H9 (cell line): ENCODE measurements around the gene NXN. TPM values are rescaled to one million over a fixed set of nuclear protein-coding genes. Genes with fewer than 3 reads are reported as not detected.
"Not testable (repeated sequence)": the region's sequence is repeated elsewhere in the genome, so short reads cannot be mapped to it uniquely, and the experiment has no call there.

Experiments
- DNase-seq: peaks from one replicate; pipeline ENCODE4 v3.0.0-alpha.2; 2017
- H2AFZ ChIP-seq: one replicate; pipeline ENCODE4 v1.6.1; 2013; ENCODE audit warnings: mild to moderate bottlenecking, low read length, control low read depth, moderate library complexity
- H2AK5ac ChIP-seq: 2 replicates; pipeline ENCODE4 v1.6.1; 2013; ENCODE audit warnings: low read length, control low read depth, mixed read lengths; ENCODE audit not compliant: insufficient read length
- H2BK120ac ChIP-seq: one replicate; pipeline ENCODE4 v1.6.1; 2013; ENCODE audit warnings: low read depth, mild to moderate bottlenecking, low read length, control low read depth, inconsistent platforms; ENCODE audit not compliant: poor library complexity, severe bottlenecking
- H2BK12ac ChIP-seq: 2 replicates; pipeline ENCODE4 v1.6.1; 2013; ENCODE audit warnings: low read length, control low read depth, mixed read lengths, low read depth; ENCODE audit not compliant: insufficient read length
- H2BK15ac ChIP-seq: 2 replicates; pipeline ENCODE4 v1.6.1; 2013; ENCODE audit warnings: low read depth, low read length, control low read depth
- H2BK20ac ChIP-seq: one replicate; pipeline ENCODE4 v1.6.1; 2013; ENCODE audit warnings: low read depth, mild to moderate bottlenecking, low read length, control low read depth, inconsistent platforms; ENCODE audit not compliant: poor library complexity, severe bottlenecking
- H2BK5ac ChIP-seq: 2 replicates; pipeline ENCODE4 v1.6.1; 2013; ENCODE audit warnings: low read length, control low read depth, mixed read lengths; ENCODE audit not compliant: insufficient read length
- H3K14ac ChIP-seq: 2 replicates; pipeline ENCODE4 v1.6.1; 2013; ENCODE audit warnings: low read length, control low read depth; ENCODE audit not compliant: insufficient read depth
- H3K18ac ChIP-seq: 2 replicates; pipeline ENCODE4 v1.6.1; 2013; ENCODE audit warnings: low read depth, mild to moderate bottlenecking, mixed read lengths, low read length, control low read depth; ENCODE audit not compliant: insufficient read length
- H3K23ac ChIP-seq: 2 replicates; pipeline ENCODE4 v1.6.1; 2013; ENCODE audit warnings: low read length, control low read depth, mixed read lengths, low read depth; ENCODE audit not compliant: insufficient read length
- H3K23me2 ChIP-seq: 2 replicates; pipeline ENCODE4 v1.6.1; 2013; ENCODE audit warnings: low read depth, mild to moderate bottlenecking, mixed read lengths, low read length, control low read depth; ENCODE audit not compliant: insufficient read length, poor library complexity, severe bottlenecking
- H3K27ac ChIP-seq: 2 replicates; pipeline ENCODE4 v1.5.1; 2013; ENCODE audit warnings: low read length, control low read depth, mixed read lengths, low read depth; ENCODE audit not compliant: insufficient read length
- H3K27me3 ChIP-seq: 2 replicates; pipeline ENCODE4 v1.6.1; 2013; ENCODE audit warnings: low read length, control low read depth, inconsistent platforms; ENCODE audit not compliant: insufficient read depth
- H3K4ac ChIP-seq: 2 replicates; pipeline ENCODE4 v1.6.1; 2013; ENCODE audit warnings: low read depth, mild to moderate bottlenecking, control low read depth, inconsistent platforms, low read length, moderate library complexity
- H3K4me1 ChIP-seq: 2 replicates; pipeline ENCODE4 v1.6.1; 2013; ENCODE audit warnings: low read length, control low read depth, inconsistent platforms; ENCODE audit not compliant: insufficient read depth
- H3K4me2 ChIP-seq: 2 replicates; pipeline ENCODE4 v1.6.1; 2013; ENCODE audit warnings: low read length, control low read depth, mixed read lengths; ENCODE audit not compliant: insufficient read length, insufficient read depth
- H3K56ac ChIP-seq: 2 replicates; pipeline ENCODE4 v1.6.1; 2013; ENCODE audit warnings: low read depth, mild to moderate bottlenecking, mixed read lengths, low read length, control low read depth; ENCODE audit not compliant: insufficient read length
- H3K79me1 ChIP-seq: 2 replicates; pipeline ENCODE4 v1.6.1; 2013; ENCODE audit warnings: low read depth, mild to moderate bottlenecking, moderate library complexity, low read length, control low read depth, inconsistent platforms; ENCODE audit not compliant: insufficient read depth, poor library complexity, severe bottlenecking
- H3K79me2 ChIP-seq: 2 replicates; pipeline ENCODE4 v1.6.1; 2013; ENCODE audit warnings: low read length, control low read depth, inconsistent platforms; ENCODE audit not compliant: insufficient read depth
- H3K9ac ChIP-seq: 2 replicates; pipeline ENCODE4 v1.6.1; 2013; ENCODE audit warnings: low read length, control low read depth, mixed read lengths; ENCODE audit not compliant: insufficient read length; ENCODE audit errors: extremely low read depth
- H3K9me3 ChIP-seq: one replicate; pipeline ENCODE4 v1.6.1; 2013; ENCODE audit warnings: low read depth, low read length, inconsistent platforms; ENCODE audit not compliant: control insufficient read depth
- H3T11ph ChIP-seq: one replicate; pipeline ENCODE4 v1.6.1; 2013; ENCODE audit warnings: mild to moderate bottlenecking, low read length, control low read depth, inconsistent platforms
- H4K20me1 ChIP-seq: one replicate; pipeline ENCODE4 v1.6.1; 2013; ENCODE audit not compliant: control insufficient read depth, insufficient read length, insufficient read depth
- H4K5ac ChIP-seq: 2 replicates; pipeline ENCODE4 v1.6.1; 2013; ENCODE audit warnings: low read depth, mild to moderate bottlenecking, mixed read lengths, low read length, control low read depth; ENCODE audit not compliant: insufficient read length
- H4K8ac ChIP-seq: replicated peaks from 2 replicates; pipeline ENCODE4 v1.6.1; 2013; ENCODE audit warnings: low read length, control low read depth, mixed read lengths, low read depth; ENCODE audit not compliant: insufficient read length
- H4K91ac ChIP-seq: 2 replicates; pipeline ENCODE4 v1.6.1; 2013; ENCODE audit warnings: low read depth, mild to moderate bottlenecking, moderate library complexity, mixed read lengths, low read length, control low read depth; ENCODE audit not compliant: insufficient read length
- H3K27ac Mint-ChIP-seq, 3 experiments: 2 replicates in 2 of 3; 3 replicates in 1 of 3; pipeline ENCODE4 v1.8.0; 2020 to 2021; ENCODE audit warnings: mixed read lengths in 3 of 3, mild to moderate bottlenecking in 1 of 3, moderate library complexity in 1 of 3
- H3K27me3 Mint-ChIP-seq: 2 replicates; pipeline ENCODE4 v1.8.0; 2021; ENCODE audit warnings: low read depth, mild to moderate bottlenecking, moderate library complexity, mixed read lengths
- H3K36me3 Mint-ChIP-seq, 3 experiments: 2 replicates in 2 of 3; 3 replicates in 1 of 3; pipeline ENCODE4 v1.8.0; 2020 to 2021; ENCODE audit warnings: low read depth in 3 of 3, mixed read lengths in 3 of 3; ENCODE audit not compliant: insufficient read depth in 1 of 3
- H3K4me1 Mint-ChIP-seq, 2 experiments: 2 replicates each; pipeline ENCODE4 v1.8.0; 2020; ENCODE audit warnings: mixed read lengths in 2 of 2
- H3K4me3 Mint-ChIP-seq, 2 experiments: 2 replicates in 1 of 2; 3 replicates in 1 of 2; pipeline ENCODE4 v1.8.0; 2020 to 2021; ENCODE audit warnings: mild to moderate bottlenecking in 2 of 2, mixed read lengths in 2 of 2, moderate library complexity in 1 of 2
- H3K9me3 Mint-ChIP-seq, 2 experiments: 2 replicates in 1 of 2; 3 replicates in 1 of 2; pipeline ENCODE4 v1.8.0; 2020; ENCODE audit warnings: mild to moderate bottlenecking in 2 of 2, mixed read lengths in 2 of 2, moderate library complexity in 1 of 2
- CTCF ChIP-seq: fragments of 200-600 bp; sonication (generic); conservative IDR thresholded peaks from 3 replicates; pipeline ENCODE4 v1.8.0; 2021; ENCODE audit warnings: antibody characterized with exemption, mild to moderate bottlenecking
- WGBS: extraction: QIAGEN DNeasy Blood & Tissue Kit; methylation state at CpG from one replicate; pipeline ENCODE4 v1.1.7; 2013; ENCODE audit warnings: missing lambda C conversion rate, low lambda C conversion rate, mixed read lengths; ENCODE audit not compliant: insufficient read length; ENCODE audit errors: extremely low coverage; 5-methylcytosine and 5-hydroxymethylcytosine counted together
- total RNA-seq: library from RNA; stranded (reverse); gene quantifications from 2 replicates; pipeline ENCODE4 v1.2.1, GENCODE V29; 2021

NXN gene
- total RNA-seq, 1 experiment from 2014 or later = 93.6 TPM

DNA sequence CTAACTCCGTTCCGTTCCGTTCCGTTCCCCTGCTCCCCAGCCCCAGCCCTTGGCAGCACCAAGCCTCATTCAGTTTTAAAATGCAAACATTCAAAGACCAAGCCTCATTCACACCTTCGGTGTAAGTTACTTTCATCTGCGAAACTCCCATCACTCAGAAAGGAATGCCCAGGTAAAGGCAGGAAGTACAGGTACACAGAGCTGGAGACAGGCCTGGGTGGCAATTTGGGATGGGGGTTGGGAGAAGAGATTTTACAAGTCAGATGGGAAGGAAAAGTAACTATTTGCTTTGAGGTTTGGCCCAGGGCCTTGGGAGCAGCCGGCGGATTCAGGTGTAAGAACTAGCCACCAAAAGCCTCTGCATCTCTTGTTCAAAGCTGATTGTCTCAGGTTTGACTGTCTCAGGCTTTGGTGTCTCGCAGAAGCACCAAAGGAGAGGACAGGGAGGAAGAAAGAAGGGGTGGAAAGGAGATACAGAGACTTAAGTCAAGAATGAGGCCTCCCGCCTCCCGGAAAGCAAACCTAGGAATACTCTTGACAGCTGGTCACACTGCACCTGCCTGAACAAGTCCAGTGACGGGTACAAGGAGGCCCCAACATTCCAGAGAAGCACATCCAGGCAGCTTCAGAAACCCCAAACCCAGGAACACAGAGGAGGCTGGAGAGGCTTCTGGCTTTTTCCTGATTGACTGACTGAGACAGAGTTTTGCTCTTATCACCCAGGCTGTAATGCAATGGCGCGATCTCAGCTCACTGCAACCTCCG lies 54.7 kb downstream of the NXN start:
- peaks cover 10 to 26% (median 24%) of the 10 kb centered on the region in 3 experiments for H3K36me3 Mint-ChIP-seq
- Histone ChIP-seq H3K4ac (no peak overlapping the region), H2BK120ac (no peak overlapping the region), H4K5ac (no peak overlapping the region), H2BK5ac (no peak overlapping the region), H3K79me2 (peaks cover 9% of the 10 kb centered on the region; the same call in 1 of the 2 replicates), H3K18ac (no peak overlapping the region), H3K56ac (no peak overlapping the region), H3K9me3 (no peaks in the 10 kb centered on the region), H4K91ac (no peak overlapping the region), H2BK15ac (no peak overlapping the region), H4K8ac (no peak overlapping the region), H3K4me2 (no peak overlapping the region), H3K14ac (0 out of 2 replicates have a peak overlapping the region, but pooled peaks have one; percentile 50), H3K9ac (no peak overlapping the region), H3T11ph (no peak overlapping the region), H3K23me2 (no peaks in the 10 kb centered on the region), H3K27ac (no peak overlapping the region), H2AK5ac (no peak overlapping the region), H3K4me1 (peaks cover 5% of the 10 kb centered on the region; the same call in 1 of the 2 replicates), H4K20me1 (no peaks in the 10 kb centered on the region), H2BK12ac (no peak overlapping the region), H2BK20ac (no peak overlapping the region), H3K79me1 (peaks cover 8% of the 10 kb centered on the region), H2AFZ (no peak overlapping the region), H3K27me3 (no peaks in the 10 kb centered on the region), H3K23ac (no peak overlapping the region)
- DNase-seq = peak; percentile 69
- no peaks in the 10 kb centered on the region for H3K27me3 Mint-ChIP-seq
- WGBS = no CpG with 5 or more reads among the region's 15 CpGs
- H3K4me1 Mint-ChIP-seq = peaks cover 60 to 67% of the 10 kb centered on the region in 2 experiments
- H3K27ac Mint-ChIP-seq = peak overlapping the region; percentile 4 to 94 (median 53); a peak in 6 of 7 replicates
- H3K9me3 Mint-ChIP-seq = no peaks in the 10 kb centered on the region
- H3K4me3 Mint-ChIP-seq = 0 out of 5 replicates have a peak overlapping the region, but pooled peaks of 1 of the 2 experiments have one; percentile 9
- TF ChIP-seq CTCF = no peak

- H2AFZ ChIP-seq, H2BK12ac ChIP-seq, H3K4ac ChIP-seq, H3K23me2 ChIP-seq, H3K9ac ChIP-seq, H3K14ac ChIP-seq, H3T11ph ChIP-seq, H3K27me3 Mint-ChIP-seq, H3K79me2 ChIP-seq, H3K79me1 ChIP-seq, H3K56ac ChIP-seq, H3K27me3 ChIP-seq, H2BK5ac ChIP-seq, DNase-seq, H3K9me3 ChIP-seq, H2BK20ac ChIP-seq, H3K18ac ChIP-seq, H4K8ac ChIP-seq, H3K23ac ChIP-seq, H3K4me1 ChIP-seq, H3K27ac ChIP-seq, H4K20me1 ChIP-seq, H3K4me3 Mint-ChIP-seq, H3K4me2 ChIP-seq, H2BK120ac ChIP-seq, H2BK15ac ChIP-seq, H4K91ac ChIP-seq, H4K5ac ChIP-seq, H3K9me3 Mint-ChIP-seq, H2AK5ac ChIP-seq: not testable (repeated sequence)
- peak overlapping the region; percentile 4 to 94 (median 53); a peak in 5 of 7 replicates for H3K27ac Mint-ChIP-seq
- peaks cover 13 to 28% (median 21%) of the 10 kb centered on the region in 3 experiments; a peak in 6 of 7 replicates for H3K36me3 Mint-ChIP-seq
- WGBS = no CpG with 5 or more reads among the region's 15 CpGs
- peaks cover 59 to 66% of the 10 kb centered on the region in 2 experiments for H3K4me1 Mint-ChIP-seq
Measured at GRCh38 chr17:924306-924705, 55.3 kb downstream of the NXN start.
